22Rv1 (cell line): ENCODE measurements around the gene FHL2.

Source experiments
- H3K27ac ChIP-seq: fragments of 450-650 bp; 2 replicates; pipeline ENCODE4 v1.5.1; 2017
- ZFX ChIP-seq: fragments of 450-650 bp; IDR thresholded peaks from 2 replicates; pipeline ENCODE4 v1.6.1; 2017; ENCODE audit warnings: antibody characterized with exemption, borderline replicate concordance
- TF ChIP-seq, protein P1 (sequence below): fragments of 450-650 bp; IDR thresholded peaks from 2 replicates; pipeline ENCODE4 v1.5.1; 2017; ENCODE audit warnings: mild to moderate bottlenecking

FHL2 gene

GRCh38 chr2:105442056-105442455 lies 43.2 kb upstream of the FHL2 start:
- H3K27ac ChIP-seq = no peak overlapping the region
- no peak for TF ChIP-seq ZFX
- TF ChIP-seq, protein P1, sequence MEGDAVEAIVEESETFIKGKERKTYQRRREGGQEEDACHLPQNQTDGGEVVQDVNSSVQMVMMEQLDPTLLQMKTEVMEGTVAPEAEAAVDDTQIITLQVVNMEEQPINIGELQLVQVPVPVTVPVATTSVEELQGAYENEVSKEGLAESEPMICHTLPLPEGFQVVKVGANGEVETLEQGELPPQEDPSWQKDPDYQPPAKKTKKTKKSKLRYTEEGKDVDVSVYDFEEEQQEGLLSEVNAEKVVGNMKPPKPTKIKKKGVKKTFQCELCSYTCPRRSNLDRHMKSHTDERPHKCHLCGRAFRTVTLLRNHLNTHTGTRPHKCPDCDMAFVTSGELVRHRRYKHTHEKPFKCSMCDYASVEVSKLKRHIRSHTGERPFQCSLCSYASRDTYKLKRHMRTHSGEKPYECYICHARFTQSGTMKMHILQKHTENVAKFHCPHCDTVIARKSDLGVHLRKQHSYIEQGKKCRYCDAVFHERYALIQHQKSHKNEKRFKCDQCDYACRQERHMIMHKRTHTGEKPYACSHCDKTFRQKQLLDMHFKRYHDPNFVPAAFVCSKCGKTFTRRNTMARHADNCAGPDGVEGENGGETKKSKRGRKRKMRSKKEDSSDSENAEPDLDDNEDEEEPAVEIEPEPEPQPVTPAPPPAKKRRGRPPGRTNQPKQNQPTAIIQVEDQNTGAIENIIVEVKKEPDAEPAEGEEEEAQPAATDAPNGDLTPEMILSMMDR = no peak

DNA sequence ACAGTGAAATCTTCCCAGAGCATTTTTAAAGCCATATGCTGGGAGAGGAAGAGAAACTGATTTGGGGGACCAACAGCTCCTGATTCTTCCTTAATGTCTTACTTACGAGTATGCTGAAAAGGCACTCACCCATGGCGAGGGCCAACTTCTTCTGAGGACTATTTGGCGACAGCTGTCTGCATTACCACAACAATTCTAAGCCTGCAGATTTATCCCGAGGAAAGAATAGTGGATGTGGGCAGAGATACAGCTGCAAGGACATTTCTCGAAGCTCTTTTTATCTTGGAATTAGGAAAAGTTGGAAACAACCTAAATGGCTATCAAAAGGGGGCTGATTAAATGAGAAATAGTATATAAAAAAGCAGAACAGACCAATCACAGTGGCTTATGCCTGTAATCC lies 40.3 kb upstream of the FHL2 start:
- no peak overlapping the region for H3K27ac ChIP-seq
- TF ChIP-seq, protein P1 = no peak
- no peak for TF ChIP-seq ZFX

- H3K27ac ChIP-seq = no peak overlapping the region
- TF ChIP-seq ZFX = no peak
- TF ChIP-seq, protein P1 = no peak
Measured at GRCh38 chr2:105438104-105438929, 39.5 kb upstream of the FHL2 start.

DNA sequence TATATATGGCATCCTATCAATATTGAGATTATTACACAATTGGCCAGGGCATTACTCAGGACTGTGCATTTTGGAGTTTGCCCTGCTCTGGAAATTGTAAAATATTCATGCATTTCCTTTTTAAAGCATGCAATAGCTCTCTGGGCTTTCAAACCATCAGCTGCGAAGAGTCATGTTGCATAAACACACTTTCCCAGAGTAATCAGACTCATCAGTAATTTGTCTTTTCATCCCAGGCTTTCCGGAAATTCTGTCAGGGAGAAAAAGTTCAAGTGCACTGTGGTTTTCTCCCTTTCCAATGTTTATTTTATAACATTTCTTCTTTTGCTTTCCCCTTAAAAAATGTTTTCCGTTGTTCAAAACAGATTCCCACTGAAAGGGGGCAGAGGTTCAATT lies 38.9 kb upstream of the FHL2 start:
- no peak for TF ChIP-seq ZFX
- TF ChIP-seq, protein P1 = no peak
- H3K27ac ChIP-seq = no peak overlapping the region

GRCh38 chr2:105432749-105433148 lies 33.9 kb upstream of the FHL2 start:
- no peak overlapping the region for H3K27ac ChIP-seq
- no peak for TF ChIP-seq ZFX
- TF ChIP-seq, protein P1 = no peak

DNA sequence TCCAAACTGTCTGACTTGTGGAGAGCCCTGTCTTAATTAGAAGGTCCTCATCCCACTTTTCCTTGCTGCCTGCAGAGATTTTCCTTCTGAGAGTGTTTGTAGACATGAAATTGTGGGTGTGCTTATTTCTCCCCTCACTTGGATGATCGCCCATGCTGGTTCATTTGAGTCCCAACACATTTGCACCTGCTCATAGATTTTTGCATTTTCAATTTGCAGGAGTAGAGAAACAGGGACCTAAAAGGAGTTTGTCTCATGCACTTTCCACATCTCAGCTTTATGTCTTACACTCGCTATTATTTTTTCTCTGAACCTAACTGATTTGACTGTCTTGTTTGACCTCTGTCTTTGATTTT lies 33.2 kb upstream of the FHL2 start:
- TF ChIP-seq, protein P1 = no peak
- TF ChIP-seq ZFX = no peak
- no peak overlapping the region for H3K27ac ChIP-seq

DNA sequence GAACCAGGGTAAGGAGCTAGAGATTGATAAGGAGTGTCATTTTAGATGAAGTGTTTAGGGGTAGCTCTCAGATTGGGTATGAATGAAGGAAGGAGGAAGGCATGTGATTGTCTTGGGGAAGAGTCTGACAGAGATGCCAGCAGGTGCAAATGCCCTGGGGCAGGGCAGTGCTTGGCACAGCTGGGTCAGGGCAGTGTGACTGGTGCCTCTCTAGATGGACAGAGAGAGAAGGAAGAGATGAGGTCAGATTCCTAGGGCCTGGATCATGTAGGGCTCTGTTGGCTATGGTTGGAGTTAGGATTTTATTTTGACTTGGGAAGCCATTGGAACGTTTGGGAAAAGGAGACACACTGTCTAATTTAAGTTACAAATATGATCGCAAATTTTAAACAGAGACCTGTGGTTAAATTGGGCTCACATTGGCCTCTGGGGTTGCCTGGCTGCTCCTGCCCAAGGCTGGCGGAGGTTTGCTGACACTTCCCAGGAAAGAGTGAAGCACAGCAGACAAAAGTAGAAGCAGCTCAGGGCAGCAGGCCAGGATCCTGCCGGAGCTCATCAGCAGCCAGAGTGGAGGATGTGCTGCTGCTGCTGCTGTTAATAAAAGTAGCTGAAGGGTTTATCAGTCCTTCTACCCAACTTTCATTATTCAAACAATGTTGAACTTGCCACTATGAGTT lies 32.7 kb upstream of the FHL2 start:
- TF ChIP-seq ZFX = no peak
- TF ChIP-seq, protein P1 = no peak
- no peak overlapping the region for H3K27ac ChIP-seq
